Hippocampal formation (tissue), 2 donors: Measurements from ENCODE around the gene RGMA.
"Not testable (repeated sequence)": the region's sequence is repeated elsewhere in the genome, so short reads cannot be mapped to it uniquely, and the experiment has no call there.

Source experiments
- DNase-seq, 2 donors: peaks; one replicate each; lab custom pipeline; 2025; lab: John Stamatoyannopoulos, UW

RGMA gene

GRCh38 chr15:93034512-93034911, 54.5 kb downstream of the RGMA start:
- no peak for DNase-seq

DNA sequence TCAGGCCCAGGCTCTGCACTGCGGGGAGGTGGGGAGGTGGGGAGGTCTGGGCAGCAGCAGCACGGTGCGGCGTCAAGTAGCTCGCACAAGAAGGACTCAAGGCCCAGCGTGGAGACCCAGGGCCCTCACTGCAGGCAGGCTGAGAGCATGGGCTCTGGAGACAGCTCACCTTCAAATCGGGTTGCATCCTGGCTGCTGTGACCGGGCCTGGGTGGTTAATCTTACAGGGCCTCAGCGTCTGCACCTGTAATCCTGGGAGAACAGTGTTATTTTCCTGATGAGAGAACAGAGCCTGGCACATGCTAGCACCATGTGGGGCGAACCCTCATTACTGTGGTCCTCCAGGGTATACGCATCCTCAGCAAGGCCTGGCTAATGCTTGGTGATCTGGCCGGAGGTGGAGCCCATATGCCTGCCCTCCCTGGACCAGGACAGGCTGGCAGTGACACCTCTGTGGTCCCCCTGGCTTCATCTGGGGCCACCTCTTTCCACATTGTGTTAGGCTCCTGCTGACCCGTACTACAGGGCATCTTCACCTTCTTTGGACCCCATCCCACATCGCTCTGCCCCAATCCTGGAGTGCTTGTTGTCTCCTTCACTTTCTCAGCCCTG, 55.5 kb downstream of the RGMA start:
- no peak for DNase-seq

- DNase-seq: not testable (repeated sequence)
Measured at GRCh38 chr15:93032515-93033206, 56.4 kb downstream of the RGMA start.

- DNase-seq: not testable (repeated sequence)
Measured at GRCh38 chr15:93031557-93032384, 57.2 kb downstream of the RGMA start.

- no peak for DNase-seq
Measured at GRCh38 chr15:93031103-93031464, 57.9 kb downstream of the RGMA start.

GRCh38 chr15:93030430-93031102, 58.4 kb downstream of the RGMA start:
- peak; percentile 58 to 59 for DNase-seq

DNA sequence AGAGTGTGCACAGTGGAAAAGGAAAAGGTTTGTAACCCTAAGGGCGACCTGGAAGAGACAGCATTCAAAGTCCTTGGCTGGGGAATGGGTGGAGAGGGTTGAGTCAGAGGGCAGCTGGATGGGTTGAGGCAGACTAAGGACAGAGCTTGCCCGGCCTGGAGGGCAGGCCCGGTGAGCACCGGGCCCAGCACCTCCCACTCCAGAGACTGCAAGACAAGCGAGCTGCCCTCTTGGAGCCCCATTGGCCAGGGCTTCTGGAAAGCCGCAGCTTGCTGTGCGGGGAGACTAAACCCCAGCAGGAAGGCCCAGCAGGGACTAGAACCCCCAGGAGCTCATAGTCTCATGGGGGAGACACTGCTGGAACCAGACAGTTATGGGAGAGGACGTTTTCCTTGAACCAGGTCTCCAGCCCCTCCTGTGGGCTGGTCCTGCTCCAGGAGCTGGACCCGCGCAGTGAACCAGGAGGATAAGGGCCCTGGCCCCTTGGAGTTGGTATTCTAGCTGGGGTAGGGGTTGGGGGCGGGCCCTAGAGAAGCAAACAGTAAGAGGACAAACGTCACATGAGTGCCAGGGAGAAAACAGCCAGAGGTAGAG, 59.1 kb downstream of the RGMA start:
- no peak for DNase-seq

GRCh38 chr15:93029214-93029835, 59.7 kb downstream of the RGMA start:
- DNase-seq: no peak

GRCh38 chr15:93028632-93029213, 60.3 kb downstream of the RGMA start:
- DNase-seq: peak; percentile 57 to 58

GRCh38 chr15:93028111-93028631, 60.8 kb downstream of the RGMA start:
- DNase-seq: peak in 1 of 2 donors; percentile 52

DNA sequence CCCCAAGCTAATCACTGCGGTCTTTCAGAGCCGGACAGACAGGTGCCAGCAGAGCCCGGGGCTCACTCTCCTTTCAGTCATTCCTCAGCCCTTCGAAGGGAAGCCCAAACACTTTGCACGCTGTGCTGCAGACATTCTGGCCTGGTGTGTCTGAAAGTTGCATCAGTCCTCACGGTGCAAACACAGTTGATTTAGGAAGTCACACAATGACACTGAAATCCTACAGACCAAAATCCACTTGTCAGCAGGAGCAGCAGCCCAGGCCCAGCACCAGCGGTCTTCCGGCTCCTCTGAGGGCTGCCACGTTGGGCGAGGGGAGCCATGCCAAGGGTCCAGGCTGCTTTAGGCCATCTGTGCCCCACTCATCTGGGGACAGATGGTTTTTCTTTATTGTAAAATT, 61.6 kb downstream of the RGMA start:
- no peak for DNase-seq

- DNase-seq: no peak
Measured at GRCh38 chr15:93026380-93026817, 62.6 kb downstream of the RGMA start.

DNA sequence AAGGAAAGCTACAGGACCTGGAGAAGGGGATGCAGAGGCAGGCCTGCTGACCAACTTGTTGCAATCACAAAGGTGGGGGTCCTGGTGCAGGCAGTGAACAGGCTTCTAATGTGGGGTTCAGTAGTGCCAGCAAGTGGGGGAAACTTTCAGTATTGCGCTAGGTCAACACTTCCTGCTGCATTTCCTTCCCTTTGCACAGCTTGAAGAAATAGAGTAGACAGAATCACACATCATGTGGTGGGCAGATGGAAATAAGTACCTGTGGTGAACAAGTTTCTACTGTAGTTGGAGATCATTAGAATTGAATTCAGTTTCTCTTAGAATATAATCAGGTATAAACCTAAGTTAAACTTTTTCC, 63.4 kb downstream of the RGMA start:
- no peak for DNase-seq

DNA sequence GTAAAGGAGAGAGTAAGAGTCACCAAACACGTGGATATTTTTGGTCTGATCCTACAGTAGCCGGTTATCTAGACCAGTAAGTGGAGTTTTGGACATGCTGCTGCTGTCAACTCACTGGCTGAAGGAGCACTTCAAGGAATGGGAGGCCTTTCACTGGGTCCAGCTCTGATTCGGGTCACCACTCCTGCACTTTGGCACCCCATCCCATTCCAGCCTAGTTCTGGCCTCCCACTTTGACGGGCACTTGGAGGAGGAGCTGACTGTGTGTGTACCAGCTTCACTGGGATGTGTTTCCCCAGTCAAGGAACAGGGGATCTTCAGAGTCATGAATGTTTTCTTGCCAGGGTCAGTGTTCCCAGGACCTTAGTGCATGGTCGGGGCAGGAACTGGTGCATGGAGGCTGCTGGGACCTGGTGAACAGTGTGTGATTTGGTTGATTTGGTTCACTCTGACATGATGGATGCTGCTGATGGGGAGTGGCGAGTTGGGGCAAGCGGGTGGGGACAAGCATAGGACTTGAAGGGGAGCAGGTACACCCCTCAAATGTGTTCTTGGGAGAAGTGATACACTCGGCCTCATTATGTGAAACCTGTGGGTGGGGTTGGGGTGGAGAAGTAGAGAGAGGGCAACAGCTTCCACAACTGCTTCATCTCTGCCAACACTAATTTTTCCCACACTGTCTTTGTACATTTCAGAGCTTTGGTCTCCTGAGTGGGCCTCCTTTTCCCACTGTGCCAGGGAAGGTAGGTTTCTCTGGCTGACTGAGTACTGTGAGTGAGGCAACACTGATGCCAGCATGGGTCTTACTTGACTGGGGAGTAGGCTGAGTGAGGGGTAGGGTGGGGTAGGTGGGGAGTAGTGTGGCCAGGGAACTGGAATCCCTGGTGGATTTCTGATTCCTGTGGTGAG, 64.0 kb downstream of the RGMA start:
- DNase-seq: no peak

- no peak for DNase-seq
Measured at GRCh38 chr15:93024293-93024692, 64.7 kb downstream of the RGMA start.

- DNase-seq: no peak
Measured at GRCh38 chr15:93020976-93021772, 67.8 kb downstream of the RGMA start.

DNA sequence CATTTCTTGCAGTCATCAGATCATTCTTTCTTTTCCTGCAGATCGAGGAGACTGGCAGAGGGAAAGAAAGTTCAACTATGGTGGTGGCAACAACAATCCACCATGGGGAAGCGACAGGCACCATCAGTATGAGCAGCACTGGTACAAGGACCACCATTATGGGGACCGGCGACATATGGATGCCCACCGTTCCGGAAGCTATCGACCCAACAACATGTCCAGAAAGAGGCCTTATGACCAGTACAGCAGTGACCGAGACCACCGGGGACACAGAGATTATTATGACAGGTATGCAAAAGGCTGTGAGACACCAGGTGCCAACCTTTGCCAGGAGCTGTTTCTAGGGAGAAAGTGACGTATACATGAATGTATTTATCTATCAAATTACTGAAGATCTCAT, 69.0 kb downstream of the RGMA start:
- DNase-seq: no peak

- no peak for DNase-seq
Measured at GRCh38 chr15:93019090-93019489, 69.9 kb downstream of the RGMA start.

DNA sequence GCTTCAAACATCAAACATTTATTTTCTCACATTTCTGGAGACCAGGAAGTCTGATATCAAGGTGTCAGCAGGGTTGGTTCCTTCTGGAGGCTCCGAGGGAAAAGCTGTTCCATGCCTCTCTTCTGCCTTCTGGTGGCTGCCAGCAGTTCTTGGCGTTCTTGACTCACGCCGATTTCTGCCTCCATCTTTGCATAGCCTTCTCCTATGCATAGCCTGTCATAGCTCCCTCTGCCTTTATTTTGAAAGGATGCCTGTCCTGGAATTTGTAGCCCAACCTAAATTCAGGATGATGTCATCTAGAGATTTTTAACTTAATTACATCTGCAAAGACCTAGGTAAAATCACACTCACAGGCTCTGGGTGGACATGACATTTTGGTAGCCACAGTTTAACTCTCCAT, 70.4 kb downstream of the RGMA start:
- no peak for DNase-seq
